HUES6 (cell line): ENCODE data around the gene TMC3.

Experiments
- H3K27ac ChIP-seq: 2 replicates; pipeline ENCODE4 v1.7.0; 2013; ENCODE audit warnings: low read depth, mild to moderate bottlenecking, low read length, inconsistent platforms
- H3K27me3 ChIP-seq: 2 replicates; pipeline ENCODE4 v1.6.1; 2013; ENCODE audit warnings: low read length; ENCODE audit not compliant: control insufficient read depth, insufficient read depth
- H3K36me3 ChIP-seq: 2 replicates; pipeline ENCODE4 v1.6.1; 2013; ENCODE audit warnings: low read length; ENCODE audit not compliant: control insufficient read depth, insufficient read depth
- H3K4me1 ChIP-seq: 2 replicates; pipeline ENCODE4 v1.6.1; 2013; ENCODE audit warnings: low read length; ENCODE audit not compliant: control insufficient read depth, insufficient read depth
- H3K4me3 ChIP-seq: 2 replicates; pipeline ENCODE4 v1.5.1; 2013; ENCODE audit warnings: low read depth, low read length
- H3K9ac ChIP-seq: one replicate; pipeline ENCODE4 v1.6.1; 2013; ENCODE audit warnings: mild to moderate bottlenecking, low read length
- H3K9me3 ChIP-seq: 2 replicates; pipeline ENCODE4 v1.6.1; 2013; ENCODE audit warnings: low read depth, low read length; ENCODE audit not compliant: control insufficient read depth, insufficient read depth

The TMC3 gene

DNA sequence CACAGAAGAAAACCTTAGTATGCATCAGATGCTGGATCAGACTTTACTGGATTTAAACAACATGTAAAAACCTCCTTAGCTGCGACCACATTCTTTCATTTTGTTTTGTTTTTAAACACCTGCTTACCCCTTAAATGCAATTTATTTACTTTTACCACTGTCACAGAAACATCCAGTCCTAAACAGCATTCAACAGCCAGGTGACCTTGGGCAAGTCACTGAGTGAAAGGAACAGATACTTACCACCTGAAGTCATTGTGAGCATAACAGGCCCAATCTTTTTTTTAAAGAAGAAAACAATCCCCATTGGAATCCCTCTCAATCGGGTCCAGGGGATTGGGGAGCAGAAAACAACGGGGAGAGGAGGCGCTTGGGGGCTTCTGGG, 50.5 kb downstream of the TMC3 start:
- Histone ChIP-seq H3K27me3 (peaks cover 10% of the 10 kb centered on the region; the same call in 1 of the 2 replicates), H3K4me3 (peak overlapping the region; percentile 76), H3K9me3 (no peaks in the 10 kb centered on the region), H3K36me3 (peaks cover 11% of the 10 kb centered on the region), H3K9ac (peak overlapping the region; percentile 71), H3K27ac (no peak overlapping the region), H3K4me1 (no peaks in the 10 kb centered on the region; the same call in 1 of the 2 replicates)

DNA sequence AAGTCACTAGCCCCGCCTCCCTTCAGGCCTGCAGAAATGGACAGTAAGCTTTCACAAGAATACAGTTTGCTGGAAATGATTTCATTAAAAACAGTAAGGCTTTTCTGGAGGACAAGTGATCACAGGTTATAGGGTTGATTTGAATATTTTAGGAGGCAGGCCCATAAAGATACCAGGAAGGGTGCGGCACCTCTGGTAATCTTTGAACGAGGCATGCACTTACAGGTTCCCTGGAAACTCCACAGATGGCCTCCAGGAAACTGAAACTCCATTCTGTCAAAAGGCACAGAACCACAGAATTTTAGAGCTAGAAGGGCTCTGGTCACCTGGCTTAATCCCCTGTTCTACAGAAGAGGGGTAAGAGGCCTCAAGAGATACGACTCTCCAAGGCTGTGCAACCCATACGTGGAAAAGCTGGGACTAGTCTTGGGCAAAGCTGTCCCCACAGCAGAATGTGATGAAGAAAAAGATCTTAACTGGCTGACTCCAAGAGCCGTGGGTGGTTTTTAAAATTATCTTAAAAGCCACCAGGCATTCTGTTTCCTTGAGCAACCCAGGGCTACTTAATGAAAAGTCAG, 51.2 kb downstream of the TMC3 start:
- Histone ChIP-seq H3K9ac (no peak overlapping the region), H3K27ac (no peak overlapping the region), H3K27me3 (peaks cover 10% of the 10 kb centered on the region; the same call in 1 of the 2 replicates), H3K4me3 (no peak overlapping the region), H3K4me1 (no peaks in the 10 kb centered on the region; the same call in 1 of the 2 replicates), H3K36me3 (peaks cover 18% of the 10 kb centered on the region), H3K9me3 (no peaks in the 10 kb centered on the region)

DNA sequence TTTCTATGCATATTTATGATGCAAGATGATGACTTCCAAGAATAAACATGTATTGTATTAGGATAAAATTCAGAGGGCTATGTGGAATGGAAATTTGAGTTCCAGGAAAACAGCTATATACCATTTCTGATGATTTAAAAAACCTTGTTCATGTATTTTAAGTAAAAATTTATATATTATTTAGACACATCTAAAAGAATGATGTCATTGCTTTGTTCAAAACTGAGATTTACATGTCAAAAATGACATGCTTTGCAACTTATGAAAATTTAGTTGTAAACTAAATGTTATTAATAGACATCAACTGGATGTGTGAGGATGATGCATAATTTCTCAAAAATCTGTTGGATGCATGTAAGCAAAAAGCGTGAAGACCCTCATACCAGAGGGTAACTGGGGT, 52.3 kb downstream of the TMC3 start:
- Histone ChIP-seq H3K36me3 (peaks cover 25% of the 10 kb centered on the region), H3K9ac (no peak overlapping the region), H3K9me3 (no peaks in the 10 kb centered on the region)

DNA sequence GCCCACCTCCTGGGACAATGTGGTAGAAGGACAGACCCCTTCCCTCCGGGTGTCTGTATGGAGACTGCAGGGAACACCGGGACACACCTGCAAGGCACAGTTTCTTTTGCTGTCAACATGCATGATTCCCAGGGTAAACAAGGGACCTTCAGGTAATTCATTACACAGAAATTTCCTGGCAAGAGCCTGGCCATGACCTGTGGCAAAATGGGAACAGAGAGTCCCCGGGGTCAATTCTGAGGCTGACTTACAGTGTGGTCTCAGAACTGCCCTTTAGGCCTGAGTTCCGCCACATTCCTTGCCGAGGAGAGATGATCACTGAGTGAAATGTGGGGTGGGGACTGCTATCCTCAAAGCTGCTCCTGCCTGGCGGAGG, 56.4 kb downstream of the TMC3 start:
- H3K27ac ChIP-seq: no peak overlapping the region
- H3K9me3 ChIP-seq: no peaks in the 10 kb centered on the region
- no peak overlapping the region for H3K4me3 ChIP-seq
- H3K4me1 ChIP-seq: no peaks in the 10 kb centered on the region
- H3K36me3 ChIP-seq: peaks cover 38% of the 10 kb centered on the region
- no peak overlapping the region for H3K9ac ChIP-seq
- H3K27me3 ChIP-seq: no peaks in the 10 kb centered on the region

More for the DNA sequence above, 52.3 kb downstream of the TMC3 start:
- peaks cover 10% of the 10 kb centered on the region; the same call in 1 of the 2 replicates for H3K27me3 ChIP-seq
- no peak overlapping the region for H3K27ac ChIP-seq
- no peaks in the 10 kb centered on the region; the same call in 1 of the 2 replicates for H3K4me1 ChIP-seq
- no peak overlapping the region for H3K4me3 ChIP-seq

DNA sequence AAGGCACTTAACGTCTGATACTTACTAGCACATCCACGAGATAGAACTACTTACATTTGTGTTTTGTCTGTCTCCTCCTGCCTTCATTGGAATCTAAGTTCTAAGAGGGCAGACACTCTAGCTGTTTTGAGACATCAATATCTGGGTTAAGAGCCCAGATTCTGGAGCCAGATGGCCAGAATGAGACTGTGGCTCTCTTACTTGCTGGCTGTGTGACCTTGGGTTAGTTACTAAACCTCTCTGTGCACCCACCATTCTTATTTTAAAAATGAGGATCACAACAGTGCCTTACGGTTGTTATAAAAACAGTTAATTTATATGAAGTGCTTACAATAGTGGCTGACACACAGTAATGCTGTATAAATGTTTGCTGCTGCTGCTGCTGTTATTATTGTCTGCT, 57.7 kb downstream of the TMC3 start:
- Histone ChIP-seq H3K9ac (no peak overlapping the region), H3K36me3 (peaks cover 46% of the 10 kb centered on the region), H3K27me3 (no peaks in the 10 kb centered on the region), H3K4me3 (no peak overlapping the region), H3K9me3 (no peaks in the 10 kb centered on the region), H3K4me1 (no peaks in the 10 kb centered on the region), H3K27ac (no peak overlapping the region)

DNA sequence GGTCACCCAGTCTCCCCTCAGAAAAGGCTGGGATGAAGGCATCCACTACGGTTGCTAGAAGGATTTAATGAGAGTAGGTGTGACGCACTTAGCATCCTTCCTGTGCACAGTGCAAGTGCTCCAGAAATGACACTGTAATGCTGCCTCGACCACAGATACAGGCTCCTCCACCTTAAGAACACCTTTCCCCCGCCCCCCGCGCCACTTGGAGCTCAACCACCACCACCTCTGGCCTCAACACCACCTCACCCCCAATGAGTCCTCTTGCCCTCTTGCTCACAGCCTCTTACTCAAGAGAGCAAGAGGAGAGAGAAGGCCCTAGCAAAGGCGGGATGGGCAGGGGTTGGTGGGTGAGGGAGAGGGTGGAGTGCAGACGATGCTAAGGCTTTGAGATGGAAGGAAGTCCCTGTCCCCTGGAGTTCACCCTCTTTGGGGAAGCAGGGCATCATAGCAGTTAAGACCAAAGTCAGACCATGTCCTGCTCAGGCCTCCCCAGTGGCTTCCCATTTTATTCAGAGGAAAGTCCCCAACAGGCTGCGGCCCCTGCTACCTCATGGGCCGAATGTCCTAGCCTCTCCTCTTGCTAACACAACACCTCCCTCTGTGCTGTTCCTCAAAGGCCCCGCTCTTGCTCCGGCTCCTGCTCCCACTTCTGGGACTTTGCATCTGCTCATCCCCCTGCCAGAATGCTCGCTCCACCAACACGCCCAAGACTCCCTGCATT, 58.4 kb downstream of the TMC3 start:
- Histone ChIP-seq H3K4me1 (no peaks in the 10 kb centered on the region), H3K4me3 (no peak overlapping the region), H3K27ac (no peak overlapping the region), H3K27me3 (no peaks in the 10 kb centered on the region), H3K36me3 (peaks cover 50% of the 10 kb centered on the region), H3K9me3 (no peaks in the 10 kb centered on the region), H3K9ac (no peak overlapping the region)

DNA sequence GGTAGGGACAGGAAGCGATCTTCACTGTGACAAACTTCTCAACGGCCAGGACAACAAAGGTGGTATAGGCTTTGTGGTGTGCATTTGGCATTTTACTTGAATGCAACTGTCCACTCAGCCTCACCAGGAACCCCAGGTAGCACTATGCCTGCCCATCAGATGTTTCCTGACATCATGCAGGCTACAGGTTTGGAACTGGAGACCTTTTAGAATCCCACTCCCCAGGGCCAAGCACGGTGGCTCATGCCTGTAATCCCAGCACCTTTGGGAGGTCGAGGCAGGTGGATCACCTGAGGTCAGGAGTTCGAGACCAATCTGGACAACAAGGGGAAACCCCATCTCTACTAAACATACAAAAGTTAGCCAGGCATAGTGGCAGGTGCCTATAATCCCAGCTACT, 59.6 kb downstream of the TMC3 start:
- H3K27ac ChIP-seq: no peak overlapping the region
- no peaks in the 10 kb centered on the region for H3K9me3 ChIP-seq
- no peak overlapping the region for H3K4me3 ChIP-seq
- no peaks in the 10 kb centered on the region for H3K27me3 ChIP-seq
- H3K36me3 ChIP-seq: peaks cover 49% of the 10 kb centered on the region
- H3K4me1 ChIP-seq: no peaks in the 10 kb centered on the region
- no peak overlapping the region for H3K9ac ChIP-seq

DNA sequence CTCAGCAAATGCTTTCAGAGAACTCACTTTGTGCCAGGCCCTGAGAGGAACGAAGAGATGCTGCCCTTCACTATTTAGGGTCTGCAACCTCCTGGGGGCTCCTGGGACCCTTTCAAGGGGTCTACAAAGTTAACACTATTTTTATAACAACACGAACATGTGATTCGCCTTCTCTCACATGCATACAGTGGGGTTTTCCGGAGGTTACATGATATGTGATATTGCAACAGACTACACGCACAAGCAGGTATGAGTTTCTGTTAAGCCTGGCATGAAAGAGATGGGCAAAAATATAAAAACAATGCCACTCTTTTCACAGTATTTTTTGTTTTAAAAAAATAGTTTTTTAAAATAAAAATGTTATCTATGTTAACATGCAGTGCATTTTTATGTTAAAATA, 60.3 kb downstream of the TMC3 start:
- Histone ChIP-seq H3K4me1 (no peaks in the 10 kb centered on the region), H3K27me3 (no peaks in the 10 kb centered on the region), H3K4me3 (no peak overlapping the region), H3K27ac (no peak overlapping the region), H3K9me3 (no peaks in the 10 kb centered on the region), H3K9ac (no peak overlapping the region), H3K36me3 (peaks cover 45% of the 10 kb centered on the region)

DNA sequence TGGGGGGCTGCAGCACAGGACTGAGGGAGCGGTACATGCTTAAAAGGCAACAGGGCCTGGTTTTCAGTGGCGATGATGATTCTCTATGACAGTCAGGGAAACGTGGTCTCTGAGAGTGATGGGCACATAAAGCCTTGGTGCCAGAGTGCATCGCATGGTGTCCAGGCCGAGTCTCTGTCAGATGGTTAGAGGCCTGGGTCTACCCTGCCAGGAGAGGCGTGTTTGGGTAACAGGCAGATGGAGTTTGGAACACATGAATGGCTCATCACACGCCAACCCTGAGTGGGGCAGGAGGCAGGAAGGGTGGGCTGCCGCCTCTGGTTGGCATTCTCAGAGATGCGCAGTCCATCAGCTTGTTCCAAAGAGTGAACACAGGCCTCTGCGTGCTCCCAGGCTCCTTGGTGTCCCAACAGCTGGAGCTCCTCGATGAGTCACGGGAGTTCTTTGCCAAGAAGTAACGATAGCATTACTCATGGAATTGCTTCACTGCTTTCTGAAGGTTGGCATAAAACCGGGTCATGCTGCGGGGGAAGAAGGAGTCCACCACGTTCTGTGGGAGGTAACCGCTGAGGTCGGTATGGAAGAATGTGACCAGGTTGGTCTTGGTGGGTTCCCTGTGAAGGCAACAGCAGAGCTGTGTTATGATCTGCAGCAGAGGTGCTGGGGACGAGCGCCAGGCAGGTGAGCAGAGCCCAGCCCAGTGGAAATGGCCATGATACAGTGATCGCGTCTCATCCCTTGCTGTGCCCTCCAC, 61.0 kb downstream of the TMC3 start:
- Histone ChIP-seq H3K36me3 (peaks cover 38% of the 10 kb centered on the region), H3K27me3 (no peaks in the 10 kb centered on the region), H3K4me1 (no peaks in the 10 kb centered on the region), H3K4me3 (no peak overlapping the region), H3K27ac (no peak overlapping the region), H3K9me3 (no peaks in the 10 kb centered on the region), H3K9ac (no peak overlapping the region)

DNA sequence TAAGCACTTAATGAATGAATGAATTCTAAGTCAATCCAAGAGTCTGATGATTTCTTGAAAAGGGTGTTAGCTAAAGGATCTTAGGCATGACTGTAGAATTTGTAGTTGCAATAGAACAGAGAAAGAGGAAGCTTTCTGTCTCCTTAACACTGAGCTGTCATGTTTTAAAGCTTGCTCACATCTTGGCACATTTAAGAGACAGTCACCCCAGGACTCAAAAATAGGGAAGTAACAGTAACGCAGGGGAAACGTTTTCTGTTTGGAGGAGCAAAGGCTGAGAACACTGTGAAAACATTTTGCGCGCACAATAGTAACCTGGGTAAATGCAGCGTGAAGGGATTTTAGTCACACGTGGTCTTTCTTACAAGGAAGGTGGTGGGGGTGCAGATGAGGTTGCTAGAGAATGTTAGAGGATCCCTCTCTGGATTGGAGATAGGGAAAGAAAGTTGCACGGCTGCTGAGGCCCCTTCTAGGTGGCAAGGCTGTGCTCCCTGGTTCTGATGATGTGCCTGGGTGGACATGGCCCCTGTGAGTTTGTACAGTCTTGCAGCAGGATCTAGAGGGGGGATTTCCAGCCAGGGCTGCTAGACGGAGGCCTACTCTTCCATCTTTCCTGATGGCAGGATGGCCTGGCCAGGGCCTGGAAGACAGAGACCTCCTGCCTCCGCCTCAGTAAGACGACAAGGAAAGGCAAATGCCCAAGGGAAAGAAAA, 62.1 kb downstream of the TMC3 start:
- no peak overlapping the region for H3K4me3 ChIP-seq
- no peaks in the 10 kb centered on the region for H3K27me3 ChIP-seq
- H3K4me1 ChIP-seq: no peaks in the 10 kb centered on the region
- no peak overlapping the region for H3K27ac ChIP-seq
- no peak overlapping the region for H3K9ac ChIP-seq
- no peaks in the 10 kb centered on the region for H3K9me3 ChIP-seq
- H3K36me3 ChIP-seq: peaks cover 29% of the 10 kb centered on the region
